Muscle layer of colon (tissue), 2 donors: ENCODE results near the gene GIPC1.
"Not testable (repeated sequence)": the region's sequence is repeated elsewhere in the genome, so short reads cannot be mapped to it uniquely, and the experiment has no call there.

Source experiments
- H3K27ac ChIP-seq: one replicate; pipeline ENCODE4 v1.7.0; 2013; ENCODE audit warnings: low read depth, mild to moderate bottlenecking, low read length, moderate library complexity
- H3K27me3 ChIP-seq, 2 donors: one replicate each; pipeline ENCODE4 v1.7.0; 2013; ENCODE audit warnings: low read length in 2 of 2, mild to moderate bottlenecking in 2 of 2; ENCODE audit not compliant: insufficient read depth in 2 of 2, control insufficient read depth in 1 of 2
- H3K36me3 ChIP-seq: one replicate; pipeline ENCODE4 v1.7.0; 2013; ENCODE audit warnings: mild to moderate bottlenecking, low read length; ENCODE audit not compliant: insufficient read depth
- H3K4me1 ChIP-seq: one replicate; pipeline ENCODE4 v1.7.0; 2013; ENCODE audit warnings: mild to moderate bottlenecking, low read length; ENCODE audit not compliant: insufficient read depth
- H3K4me3 ChIP-seq, 2 donors: one replicate each; pipeline ENCODE4 v1.7.0; 2013; ENCODE audit warnings: low read length in 2 of 2, low read depth in 1 of 2, mild to moderate bottlenecking in 1 of 2, moderate library complexity in 1 of 2
- H3K9ac ChIP-seq: one replicate; pipeline ENCODE4 v1.7.0; 2013; ENCODE audit warnings: low read length
- H3K9me3 ChIP-seq: one replicate; pipeline ENCODE4 v1.7.0; 2013; ENCODE audit warnings: mild to moderate bottlenecking, low read length
- donor health status: abdominal sarcoma.
- donor health status: Adenocarcinoma of cecum.

GIPC1 gene

DNA sequence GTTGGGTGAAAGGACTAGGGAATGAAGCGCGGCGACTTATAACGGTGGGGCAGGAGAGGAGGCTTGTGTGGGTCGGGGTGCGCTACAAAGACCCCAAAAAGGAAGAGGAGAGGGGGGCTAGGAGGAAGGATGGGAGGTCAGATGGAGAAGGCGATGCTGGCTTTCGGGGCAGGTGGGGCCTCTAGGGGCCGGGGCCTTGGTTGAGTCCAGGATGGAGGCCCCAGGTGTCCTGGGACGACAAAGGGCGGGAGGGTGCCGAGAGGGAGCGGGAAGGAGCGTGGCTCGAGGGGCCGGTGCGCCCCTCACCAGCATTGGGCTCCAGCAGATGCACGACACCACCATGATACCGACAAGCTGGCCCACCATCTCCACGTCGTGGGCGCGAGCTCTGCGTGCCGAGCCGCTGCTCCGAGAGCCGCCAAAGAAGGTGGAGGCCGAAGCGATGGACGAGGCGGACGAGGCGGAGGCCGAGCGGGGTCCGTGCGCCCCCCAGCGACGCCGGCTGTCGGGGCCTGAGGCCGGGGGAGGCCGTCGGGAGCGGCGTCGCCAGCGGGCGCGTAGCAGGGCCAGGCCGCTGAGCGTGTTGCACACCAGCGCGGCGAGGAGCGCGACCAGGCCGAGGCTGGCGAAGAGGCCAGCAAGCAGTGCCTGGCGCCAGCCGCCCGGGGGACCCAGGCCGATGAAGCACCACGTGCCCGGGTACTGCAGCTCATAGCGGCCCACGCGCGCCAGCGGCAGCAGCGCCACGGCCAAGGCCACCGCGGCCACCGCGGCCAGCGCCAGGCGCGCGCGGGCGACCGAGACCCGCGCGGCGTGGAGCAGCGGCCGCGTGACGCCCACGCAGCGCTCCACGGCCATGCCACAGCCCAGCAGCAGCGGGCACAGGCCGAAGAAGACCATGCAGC is 22.6 kb downstream of the GIPC1 start:
- Histone ChIP-seq H3K27ac (no peak overlapping the region), H3K9me3 (no peaks in the 10 kb centered on the region), H3K9ac (no peak overlapping the region), H3K4me1 (peaks cover 18% of the 10 kb centered on the region), H3K4me3 (no peak overlapping the region), H3K27me3 (peaks cover 10 to 43% of the 10 kb centered on the region in 2 donors), H3K36me3 (peaks cover 33% of the 10 kb centered on the region)

DNA sequence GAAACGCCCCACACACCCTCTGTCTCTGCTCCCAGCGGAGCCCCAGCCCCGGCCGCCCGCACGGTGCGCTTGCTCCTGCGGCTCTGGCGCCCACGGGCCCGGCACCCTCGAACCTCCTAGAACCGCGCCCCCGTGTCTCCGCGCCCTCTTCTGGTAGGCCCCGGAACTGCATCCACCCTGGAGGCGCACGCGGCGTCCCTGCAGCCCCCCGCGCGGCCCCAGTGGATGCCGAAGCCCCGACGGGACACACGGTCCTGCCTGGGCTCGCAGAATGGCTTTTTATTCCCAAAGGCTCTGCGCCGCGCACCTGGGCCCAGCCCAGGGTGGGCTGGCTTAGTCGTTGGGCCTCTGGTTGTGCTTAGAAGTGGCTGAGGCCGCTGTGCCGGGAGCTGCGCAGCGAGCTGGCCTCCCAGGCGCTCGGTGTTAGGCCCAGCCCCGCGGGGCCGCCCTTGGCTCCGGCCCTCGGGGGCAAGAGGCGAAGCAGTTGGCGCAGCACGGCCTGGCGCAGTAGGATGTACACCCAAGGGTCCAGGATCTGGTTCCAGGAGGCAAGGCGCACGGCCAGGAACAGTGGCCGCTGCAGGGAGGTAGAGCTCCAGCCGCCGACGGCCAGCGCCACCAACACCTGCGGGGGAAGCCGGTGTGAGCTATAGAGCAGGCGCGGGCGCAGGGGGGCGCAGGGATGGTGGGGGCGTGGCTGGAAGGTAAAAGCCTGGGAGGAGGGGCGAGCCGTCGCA is 23.6 kb downstream of the GIPC1 start:
- H3K4me3 ChIP-seq: no peak overlapping the region
- peaks cover 33% of the 10 kb centered on the region for H3K36me3 ChIP-seq
- H3K27me3 ChIP-seq: peaks cover 10 to 43% of the 10 kb centered on the region in 2 donors
- no peaks in the 10 kb centered on the region for H3K9me3 ChIP-seq
- H3K9ac ChIP-seq: no peak overlapping the region
- peaks cover 18% of the 10 kb centered on the region for H3K4me1 ChIP-seq
- no peak overlapping the region for H3K27ac ChIP-seq

DNA sequence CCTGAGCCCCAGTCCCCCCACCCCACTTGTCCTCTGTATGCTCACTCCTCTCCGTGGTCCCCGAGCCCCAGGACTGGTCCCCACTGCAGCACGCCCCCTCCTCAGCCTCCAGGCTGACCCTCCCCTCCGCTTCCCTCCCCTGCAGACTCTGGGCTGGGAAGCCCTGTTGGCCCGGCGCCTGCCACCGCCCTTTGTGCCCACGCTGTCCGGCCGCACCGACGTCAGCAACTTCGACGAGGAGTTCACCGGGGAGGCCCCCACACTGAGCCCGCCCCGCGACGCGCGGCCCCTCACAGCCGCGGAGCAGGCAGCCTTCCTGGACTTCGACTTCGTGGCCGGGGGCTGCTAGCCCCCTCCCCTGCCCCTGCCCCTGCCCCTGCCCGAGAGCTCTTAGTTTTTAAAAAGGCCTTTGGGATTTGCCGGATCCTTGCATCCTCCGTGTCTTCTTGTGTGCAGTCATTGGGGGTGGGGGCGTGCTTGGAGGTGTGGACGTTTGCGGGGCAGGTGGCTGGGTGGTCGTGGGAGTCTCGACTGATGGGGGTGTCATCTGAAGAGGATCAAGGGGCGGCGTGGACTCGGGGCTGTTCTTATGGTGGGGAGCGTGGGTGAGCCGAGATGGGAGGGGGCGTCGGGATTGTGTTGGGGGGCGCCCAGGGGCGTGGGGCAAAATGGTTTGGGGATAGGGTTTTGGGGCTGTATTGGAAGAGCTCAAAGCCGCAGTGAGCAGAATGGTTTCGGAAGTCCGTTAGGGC is 24.3 kb downstream of the GIPC1 start:
- H3K9me3 ChIP-seq: no peaks in the 10 kb centered on the region
- no peak overlapping the region for H3K9ac ChIP-seq
- no peak overlapping the region for H3K4me3 ChIP-seq
- H3K27me3 ChIP-seq: peaks cover 10 to 43% of the 10 kb centered on the region in 2 donors
- peaks cover 18% of the 10 kb centered on the region for H3K4me1 ChIP-seq
- no peak overlapping the region for H3K27ac ChIP-seq
- peaks cover 38% of the 10 kb centered on the region for H3K36me3 ChIP-seq

DNA sequence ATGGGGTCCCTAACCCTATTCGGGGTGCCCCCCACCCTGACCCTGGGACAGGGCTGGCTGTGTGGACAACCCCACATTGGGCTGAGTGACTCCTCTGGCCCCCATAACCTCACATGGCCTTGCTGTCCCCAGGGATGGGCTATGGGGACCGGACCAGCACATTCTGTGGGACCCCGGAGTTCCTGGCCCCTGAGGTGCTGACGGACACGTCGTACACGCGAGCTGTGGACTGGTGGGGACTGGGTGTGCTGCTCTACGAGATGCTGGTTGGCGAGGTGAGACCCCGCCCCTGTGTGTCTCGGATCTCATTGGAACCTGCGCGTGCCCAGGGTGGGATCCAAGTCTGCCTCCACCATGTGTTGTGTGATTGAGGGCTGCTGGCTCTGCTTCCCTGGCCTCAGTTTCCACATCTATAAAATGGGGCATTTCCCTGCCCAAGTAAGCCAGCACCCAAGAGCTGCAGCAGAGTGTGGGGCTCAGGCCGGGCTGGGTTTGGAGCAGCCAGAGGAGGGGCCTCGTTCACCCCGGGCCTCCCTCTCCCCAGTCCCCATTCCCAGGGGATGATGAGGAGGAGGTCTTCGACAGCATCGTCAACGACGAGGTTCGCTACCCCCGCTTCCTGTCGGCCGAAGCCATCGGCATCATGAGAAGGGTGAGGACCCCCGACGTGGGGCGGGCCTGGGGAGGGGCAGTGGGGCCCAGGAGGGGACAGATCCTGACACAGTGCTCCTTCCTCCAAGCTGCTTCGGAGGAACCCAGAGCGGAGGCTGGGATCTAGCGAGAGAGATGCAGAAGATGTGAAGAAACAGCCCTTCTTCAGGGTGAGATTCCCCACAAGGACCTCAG is 25.7 kb downstream of the GIPC1 start:
- Histone ChIP-seq H3K4me3 (no peak overlapping the region), H3K27ac (no peak overlapping the region), H3K9me3 (no peaks in the 10 kb centered on the region), H3K36me3 (peaks cover 45% of the 10 kb centered on the region), H3K9ac (no peak overlapping the region), H3K4me1 (peaks cover 14% of the 10 kb centered on the region), H3K27me3 (peaks cover 10 to 37% of the 10 kb centered on the region in 2 donors)

DNA sequence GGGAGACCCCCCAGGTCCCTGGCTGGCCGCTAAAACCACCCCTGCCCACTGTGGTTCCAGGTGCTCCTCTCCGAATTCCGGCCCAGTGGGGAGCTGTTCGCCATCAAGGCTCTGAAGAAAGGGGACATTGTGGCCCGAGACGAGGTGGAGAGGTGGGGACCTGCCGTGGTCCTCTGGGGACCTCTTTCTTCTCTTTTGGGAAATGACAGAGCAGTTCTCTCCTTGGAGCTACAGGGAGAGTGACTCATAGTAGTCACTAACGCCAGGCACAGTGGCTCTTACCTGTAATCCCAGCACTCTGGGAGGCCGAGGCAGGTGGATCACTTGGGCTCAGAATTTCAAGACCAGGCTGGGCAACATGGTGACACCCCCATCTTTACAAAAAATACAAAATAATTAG is 28.1 kb downstream of the GIPC1 start:
- H3K36me3 ChIP-seq: peaks cover 65% of the 10 kb centered on the region
- H3K4me3 ChIP-seq: no peak overlapping the region
- H3K9me3 ChIP-seq: no peaks in the 10 kb centered on the region
- no peak overlapping the region for H3K9ac ChIP-seq
- peaks cover 8% of the 10 kb centered on the region for H3K4me1 ChIP-seq
- H3K27me3 ChIP-seq: peaks cover 6 to 16% of the 10 kb centered on the region in 2 donors
- H3K27ac ChIP-seq: no peak overlapping the region

DNA sequence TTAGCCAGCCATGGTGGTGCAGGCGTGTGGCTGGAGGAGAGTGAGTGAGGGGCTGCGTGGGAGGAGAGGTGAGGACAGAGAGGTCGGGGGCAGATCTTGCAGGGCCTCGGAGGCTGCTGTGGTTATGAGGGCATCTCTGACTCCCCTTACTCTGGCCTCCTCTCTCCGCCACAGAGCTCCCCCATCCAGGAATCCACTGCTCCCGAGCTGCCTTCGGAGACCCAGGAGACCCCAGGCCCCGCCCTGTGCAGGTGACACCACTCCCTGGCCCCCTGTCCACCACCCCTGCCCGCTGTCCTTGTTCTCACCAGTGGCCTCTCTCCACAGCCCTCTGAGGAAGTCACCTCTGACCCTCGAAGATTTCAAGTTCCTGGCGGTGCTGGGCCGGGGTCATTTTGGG is 28.5 kb downstream of the GIPC1 start:
- Histone ChIP-seq H3K9ac (no peak overlapping the region), H3K36me3 (peaks cover 69% of the 10 kb centered on the region)

DNA sequence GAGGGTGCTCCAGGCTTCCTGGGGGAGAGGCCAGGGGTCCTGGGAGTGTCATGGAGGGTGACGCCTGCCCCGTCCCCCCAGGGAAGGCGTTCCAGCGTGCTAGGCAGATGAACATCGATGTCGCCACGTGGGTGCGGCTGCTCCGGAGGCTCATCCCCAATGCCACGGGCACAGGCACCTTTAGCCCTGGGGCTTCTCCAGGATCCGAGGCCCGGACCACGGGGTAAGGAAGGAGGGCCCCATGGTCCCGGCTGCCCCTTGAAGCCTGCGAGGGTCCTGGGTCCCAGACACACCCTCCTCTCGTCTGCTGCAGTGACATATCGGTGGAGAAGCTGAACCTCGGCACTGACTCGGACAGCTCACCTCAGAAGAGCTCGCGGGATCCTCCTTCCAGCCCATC is 32.2 kb downstream of the GIPC1 start:
- Histone ChIP-seq H3K4me1 (no peaks in the 10 kb centered on the region), H3K36me3 (peaks cover 65% of the 10 kb centered on the region), H3K4me3 (no peak overlapping the region), H3K9ac (no peak overlapping the region), H3K9me3 (no peaks in the 10 kb centered on the region), H3K27ac (no peak overlapping the region), H3K27me3 (no peaks in the 10 kb centered on the region)

More for the DNA sequence above, 28.5 kb downstream of the GIPC1 start:
- H3K27me3 ChIP-seq: peaks cover 1 to 12% of the 10 kb centered on the region in 2 donors
- H3K9me3 ChIP-seq: no peaks in the 10 kb centered on the region
- no peak overlapping the region for H3K27ac ChIP-seq
- no peak overlapping the region for H3K4me3 ChIP-seq
- H3K4me1 ChIP-seq: peaks cover 5% of the 10 kb centered on the region

DNA sequence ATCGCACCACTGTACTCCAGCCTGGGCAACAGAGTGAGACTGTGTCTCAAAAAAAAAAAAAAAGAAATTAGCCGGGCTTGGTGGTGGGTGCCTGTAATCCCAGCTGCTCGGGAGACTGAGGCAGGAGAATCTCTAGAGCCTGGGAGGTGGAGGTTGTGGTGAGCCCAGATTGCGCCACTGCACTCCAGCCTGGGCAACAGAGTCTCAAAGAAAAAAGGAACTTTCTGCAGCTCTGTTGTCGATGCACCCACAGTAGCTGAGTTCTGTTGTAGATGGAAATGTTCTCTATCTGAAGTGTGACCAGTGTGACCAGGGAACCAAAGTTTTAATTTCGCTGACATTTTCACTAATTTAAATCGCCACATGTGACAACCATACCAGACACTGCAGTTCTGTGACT is 33.5 kb downstream of the GIPC1 start:
- not testable (repeated sequence) for H3K4me3 ChIP-seq, H3K27ac ChIP-seq, H3K4me1 ChIP-seq, H3K9ac ChIP-seq, H3K27me3 ChIP-seq, H3K9me3 ChIP-seq
- peaks cover 62% of the 10 kb centered on the region for H3K36me3 ChIP-seq

DNA sequence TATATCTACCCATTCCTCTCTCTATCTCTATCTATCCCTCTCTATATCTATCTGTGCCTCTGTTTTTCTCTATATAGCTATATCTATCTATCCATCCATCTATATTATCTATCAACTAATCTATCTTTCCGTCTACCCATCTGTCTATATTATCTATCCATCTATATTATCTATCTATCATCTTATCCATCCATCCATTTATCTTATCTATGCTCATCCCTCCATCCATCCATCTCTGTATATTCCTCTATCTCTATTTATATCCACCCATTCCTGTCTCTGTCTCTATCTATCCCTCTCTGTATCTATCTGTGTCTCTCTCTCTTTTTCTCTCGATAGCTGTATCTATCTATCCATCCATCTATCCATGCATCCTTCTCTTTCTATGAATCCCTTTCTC is 35.0 kb downstream of the GIPC1 start:
- H3K4me1 ChIP-seq: no peaks in the 10 kb centered on the region
- no peak overlapping the region for H3K27ac ChIP-seq
- no peaks in the 10 kb centered on the region for H3K9me3 ChIP-seq
- H3K4me3 ChIP-seq: no peak overlapping the region
- H3K9ac ChIP-seq: no peak overlapping the region
- H3K27me3 ChIP-seq: no peaks in the 10 kb centered on the region
- H3K36me3 ChIP-seq: peaks cover 62% of the 10 kb centered on the region

DNA sequence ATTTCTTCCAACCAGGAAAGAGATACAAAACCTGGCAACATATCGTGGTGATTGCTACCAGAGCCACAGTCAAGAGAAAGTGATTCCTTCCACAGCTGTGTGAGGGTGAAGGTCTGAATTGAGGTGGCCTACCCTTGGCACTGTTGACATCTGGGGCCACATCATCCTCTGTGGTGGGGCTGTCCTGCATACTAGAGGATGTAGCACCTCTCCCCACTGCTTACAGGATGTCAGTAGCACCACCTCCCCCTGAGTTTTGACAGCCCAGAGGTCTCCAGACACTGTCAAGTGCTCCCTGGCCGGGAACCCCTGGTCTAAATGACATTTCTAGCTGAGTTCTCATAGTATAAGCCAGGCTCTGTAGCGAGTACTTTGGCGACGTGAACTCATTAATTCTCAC is 36.2 kb downstream of the GIPC1 start:
- no peaks in the 10 kb centered on the region for H3K4me1 ChIP-seq
- no peak overlapping the region for H3K27ac ChIP-seq
- no peak overlapping the region for H3K9ac ChIP-seq
- no peak overlapping the region for H3K4me3 ChIP-seq
- no peaks in the 10 kb centered on the region for H3K9me3 ChIP-seq
- no peaks in the 10 kb centered on the region for H3K27me3 ChIP-seq
- peaks cover 56% of the 10 kb centered on the region for H3K36me3 ChIP-seq
